H1 (cell line): ENCODE results near the gene RNPS1. TPM values are rescaled to one million over a fixed set of nuclear protein-coding genes. Genes with fewer than 3 reads are reported as not detected.

Experiments used
- BACH1 ChIP-seq: IDR thresholded peaks from 2 replicates; pipeline ENCODE4 v1.6.1; 2012; ENCODE audit warnings: low read length, improper control_type of control experiment
- CTBP2 ChIP-seq: IDR thresholded peaks from 2 replicates; pipeline ENCODE4 v1.7.0; 2011; ENCODE audit warnings: borderline replicate concordance, mild to moderate bottlenecking, moderate library complexity, mixed read lengths, low read length; ENCODE audit not compliant: insufficient read depth, insufficient read length
- E2F6 ChIP-seq: IDR thresholded peaks from 2 replicates; pipeline ENCODE4 v1.6.1; 2012; ENCODE audit warnings: inconsistent platforms
- GTF2F1 ChIP-seq: IDR thresholded peaks from 2 replicates; pipeline ENCODE4 v1.6.1; 2012; ENCODE audit warnings: low read depth, low read length, improper control_type of control experiment, borderline replicate concordance
- PHF8 ChIP-seq: fragments of 200-600 bp; sonication (generic); conservative IDR thresholded peaks from 2 replicates; pipeline ENCODE4 v1.7.1; 2012; ENCODE audit warnings: low read depth, mild to moderate bottlenecking, inconsistent platforms, low read length, moderate library complexity
- RBBP5 ChIP-seq: IDR thresholded peaks from 2 replicates; pipeline ENCODE4 v1.7.1; 2012; ENCODE audit warnings: low read depth, mild to moderate bottlenecking, inconsistent platforms, low read length, moderate library complexity, borderline replicate concordance
- RFX5 ChIP-seq: IDR thresholded peaks from 2 replicates; pipeline ENCODE4 v1.6.1; 2011; ENCODE audit warnings: low read depth, low read length, improper control_type of control experiment, borderline replicate concordance
- SAP30 ChIP-seq: fragments of 300-600 bp; sonication (generic); IDR thresholded peaks from 2 replicates; pipeline ENCODE4 v1.7.1; 2012; ENCODE audit warnings: low read length, moderate library complexity, mild to moderate bottlenecking, inconsistent platforms; ENCODE audit not compliant: insufficient read depth, insufficient replicate concordance
- SP1 ChIP-seq: IDR thresholded peaks from 2 replicates; pipeline ENCODE4 v1.6.1; 2011; ENCODE audit warnings: low read depth, low read length
- SP4 ChIP-seq: IDR thresholded peaks from 2 replicates; pipeline ENCODE4 v1.6.1; 2012; ENCODE audit warnings: low read length, inconsistent platforms
- TCF12 ChIP-seq: IDR thresholded peaks from 2 replicates; pipeline ENCODE4 v1.6.1; 2011; ENCODE audit warnings: low read depth, mild to moderate bottlenecking, low read length
- polyA plus RNA-seq, 7 experiments: library from polyadenylated mRNA; depleted of rRNA in 3 of 7; stranded (reverse) in 5 of 7; unstranded in 2 of 7; fragments of >200 nt in 5 of 7; fragments of 200-250 nt in 2 of 7; gene quantifications; 1 replicate in 5 of 7; 2 replicates in 1 of 7; 4 replicates in 1 of 7; pipeline versions ENCODE4 v1.2.1 to v1.2.3, GENCODE V29; 2011 to 2013; ENCODE audit warnings: missing spikeins in 2 of 7, mixed read lengths in 2 of 7
- total RNA-seq: library from RNA; stranded (reverse); fragmentation: NEBNext Ultra II Directional; extraction: Animal tissue kit (Norgen Biotek cat#: 25700); gene quantifications from 2 replicates; pipeline ENCODE4 v1.2.1, GENCODE V29; 2021
- TF ChIP-seq, protein P1 (sequence below): IDR thresholded peaks from 2 replicates; pipeline ENCODE4 v1.6.1; 2012; ENCODE audit warnings: low read length, inconsistent platforms
- TF ChIP-seq, protein P2 (sequence below), 3 experiments: IDR thresholded peaks; 1 replicate in 2 of 3; 2 replicates in 1 of 3; pipeline versions ENCODE4 v1.5.1 to v1.6.1; 2011; ENCODE audit warnings: low read length in 3 of 3, mild to moderate bottlenecking in 3 of 3, inconsistent platforms in 2 of 3, low read depth in 1 of 3, moderate library complexity in 1 of 3; ENCODE audit not compliant: insufficient read depth in 1 of 3; ENCODE audit errors: control extremely low read depth in 1 of 3

Gene RNPS1
- total and polyA plus RNA-seq, 2 of the 8 experiments (the other 6 are each of a cell fraction or from before 2014, with no cell fraction given): 330 to 350 TPM

DNA sequence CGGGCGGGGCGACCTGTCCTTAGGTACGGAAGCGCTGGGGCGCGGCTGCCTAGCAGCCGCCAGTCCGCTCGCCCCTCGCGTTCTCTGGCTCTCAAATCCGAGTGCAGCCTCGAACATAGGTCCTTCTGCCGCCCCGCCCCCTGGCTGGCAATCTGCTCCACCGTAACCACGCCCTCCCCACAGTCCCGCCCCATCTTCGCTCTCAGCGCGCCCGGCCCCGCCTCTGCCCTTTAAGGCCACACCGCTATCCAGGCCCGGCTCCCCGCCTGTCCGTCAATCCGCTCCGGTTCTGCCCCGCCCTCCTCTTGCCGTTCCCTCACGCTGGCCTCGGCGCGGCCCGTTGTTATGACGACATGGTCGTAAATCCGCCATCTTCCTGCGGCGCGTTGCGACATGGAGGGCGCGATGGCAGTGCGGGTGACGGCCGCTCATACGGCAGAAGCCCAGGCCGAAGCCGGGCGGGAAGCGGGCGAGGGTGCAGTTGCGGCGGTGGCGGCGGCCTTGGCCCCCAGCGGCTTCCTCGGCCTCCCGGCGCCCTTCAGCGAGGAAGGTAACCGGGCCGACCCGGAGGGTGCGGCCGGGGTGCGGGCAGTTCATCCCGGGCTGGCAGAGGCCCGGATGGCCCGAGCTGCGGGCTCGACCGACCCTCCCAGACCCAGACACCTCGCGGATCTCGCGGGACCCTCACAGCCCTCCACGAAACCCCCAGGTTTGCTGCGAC lies 44.5 kb downstream of the RNPS1 start, which contains the start of gene E4F1 (continued):
- TF ChIP-seq TCF12: no peak
- no peak for TF ChIP-seq RFX5
- TF ChIP-seq SAP30: no peak
- TF ChIP-seq CTBP2: no peak
- TF ChIP-seq PHF8: peak; percentile 100
- TF ChIP-seq, protein P1, sequence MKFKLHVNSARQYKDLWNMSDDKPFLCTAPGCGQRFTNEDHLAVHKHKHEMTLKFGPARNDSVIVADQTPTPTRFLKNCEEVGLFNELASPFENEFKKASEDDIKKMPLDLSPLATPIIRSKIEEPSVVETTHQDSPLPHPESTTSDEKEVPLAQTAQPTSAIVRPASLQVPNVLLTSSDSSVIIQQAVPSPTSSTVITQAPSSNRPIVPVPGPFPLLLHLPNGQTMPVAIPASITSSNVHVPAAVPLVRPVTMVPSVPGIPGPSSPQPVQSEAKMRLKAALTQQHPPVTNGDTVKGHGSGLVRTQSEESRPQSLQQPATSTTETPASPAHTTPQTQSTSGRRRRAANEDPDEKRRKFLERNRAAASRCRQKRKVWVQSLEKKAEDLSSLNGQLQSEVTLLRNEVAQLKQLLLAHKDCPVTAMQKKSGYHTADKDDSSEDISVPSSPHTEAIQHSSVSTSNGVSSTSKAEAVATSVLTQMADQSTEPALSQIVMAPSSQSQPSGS: no peak
- TF ChIP-seq BACH1: no peak
- TF ChIP-seq SP4: 0 out of 2 replicates have a peak, but pooled peaks have one; percentile 51
- TF ChIP-seq, protein P2, sequence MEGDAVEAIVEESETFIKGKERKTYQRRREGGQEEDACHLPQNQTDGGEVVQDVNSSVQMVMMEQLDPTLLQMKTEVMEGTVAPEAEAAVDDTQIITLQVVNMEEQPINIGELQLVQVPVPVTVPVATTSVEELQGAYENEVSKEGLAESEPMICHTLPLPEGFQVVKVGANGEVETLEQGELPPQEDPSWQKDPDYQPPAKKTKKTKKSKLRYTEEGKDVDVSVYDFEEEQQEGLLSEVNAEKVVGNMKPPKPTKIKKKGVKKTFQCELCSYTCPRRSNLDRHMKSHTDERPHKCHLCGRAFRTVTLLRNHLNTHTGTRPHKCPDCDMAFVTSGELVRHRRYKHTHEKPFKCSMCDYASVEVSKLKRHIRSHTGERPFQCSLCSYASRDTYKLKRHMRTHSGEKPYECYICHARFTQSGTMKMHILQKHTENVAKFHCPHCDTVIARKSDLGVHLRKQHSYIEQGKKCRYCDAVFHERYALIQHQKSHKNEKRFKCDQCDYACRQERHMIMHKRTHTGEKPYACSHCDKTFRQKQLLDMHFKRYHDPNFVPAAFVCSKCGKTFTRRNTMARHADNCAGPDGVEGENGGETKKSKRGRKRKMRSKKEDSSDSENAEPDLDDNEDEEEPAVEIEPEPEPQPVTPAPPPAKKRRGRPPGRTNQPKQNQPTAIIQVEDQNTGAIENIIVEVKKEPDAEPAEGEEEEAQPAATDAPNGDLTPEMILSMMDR (IDR thresholded peaks at IDR 0.05; ENCODE audit: control extremely low read depth in 1 of 3, insufficient read depth in 1 of 3, low read depth in 1 of 3, low read length in 3 of 3): peak in 1 of 3 experiments; percentile 14; a peak in 1 of 4 replicates
- TF ChIP-seq RBBP5: no peak
- TF ChIP-seq GTF2F1: no peak
- 0 out of 2 replicates have a peak, but pooled peaks have one; percentile 5 for TF ChIP-seq SP1
- no peak for TF ChIP-seq E2F6
- TF ChIP-seq, all 59 proteins: peak for 19
